22Rv1 (cell line): ENCODE data around the gene TUBB.

ENCODE experiments used
- CTCF ChIP-seq: fragments of 450-650 bp; IDR thresholded peaks from 2 replicates; pipeline ENCODE4 v1.5.1; 2017; ENCODE audit warnings: mild to moderate bottlenecking
- ZFX ChIP-seq: fragments of 450-650 bp; IDR thresholded peaks from 2 replicates; pipeline ENCODE4 v1.6.1; 2017; ENCODE audit warnings: antibody characterized with exemption, borderline replicate concordance

DNA sequence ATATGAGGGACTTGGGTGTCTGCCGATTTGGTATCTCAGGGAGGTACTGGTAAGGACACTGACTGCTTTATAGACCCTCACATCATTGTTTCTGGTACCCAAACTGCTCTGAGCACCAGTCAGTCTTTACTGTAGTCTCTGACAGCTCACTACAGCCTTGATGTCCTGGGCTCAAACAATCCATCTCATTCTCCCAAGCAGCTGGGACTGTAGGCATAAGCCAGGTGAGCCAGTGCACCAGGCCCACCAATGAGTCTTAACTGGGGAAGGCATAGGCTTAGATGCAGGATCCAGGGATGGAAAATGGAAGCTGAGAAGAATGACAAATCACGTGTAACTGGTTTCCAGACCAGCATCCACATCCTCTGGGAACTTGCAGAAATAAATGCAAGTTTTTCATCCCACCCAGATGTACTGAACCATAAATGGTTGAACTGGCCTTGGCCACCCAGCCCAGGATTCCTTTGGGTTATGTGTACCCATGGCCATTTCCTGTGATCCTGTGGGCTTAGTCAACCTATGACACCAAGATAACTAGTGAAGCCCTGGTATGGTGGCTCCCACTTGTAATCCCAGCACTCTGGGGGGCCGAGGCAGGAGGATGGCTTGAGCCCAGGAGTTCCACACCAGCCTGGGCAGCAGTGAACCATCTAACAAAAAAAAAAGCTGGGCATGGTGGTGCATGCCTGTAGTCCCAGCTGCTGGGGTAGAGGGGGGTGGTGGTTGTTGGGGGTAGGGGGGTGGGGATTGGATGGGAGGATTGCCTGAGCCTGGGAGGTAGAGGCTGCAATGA lies 5.8 kb downstream of the TUBB start:
- TF ChIP-seq CTCF = no peak
- TF ChIP-seq ZFX = no peak
